PC-3 (cell line): ENCODE data around the gene GPATCH3. TPM values are rescaled to one million over a fixed set of nuclear protein-coding genes. Genes with fewer than 3 reads are reported as not detected.

Source experiments
- ATAC-seq: fragments of 200-7000 bp; cut with Tn5 transposase; 2 replicates; pipeline ENCODE4 v1.9.1; 2020; ENCODE audit warnings: mild to moderate bottlenecking, moderate library complexity
- BruUV-seq: library from RNA; stranded (reverse); fragments of 400-500 nt; replicated peaks from 2 replicates; lab custom pipeline; 2021; lab: Mats Ljungman, UMichigan
- CTCF ChIA-PET: fragments of 300-600 bp; sonication (Branson Sonifier 250); formaldehyde crosslinking; loops from one replicate; lab custom pipeline; 2022; ENCODE audit warnings: antibody characterized with exemption; lab: Charles Lee
- POLR2A ChIA-PET: fragments of 300-600 bp; sonication (Branson Sonifier 250); formaldehyde crosslinking; loops from one replicate; lab custom pipeline; 2022; ENCODE audit warnings: antibody characterized with exemption; ENCODE audit not compliant: unreplicated experiment; lab: Charles Lee
- DNase-seq: peaks from one replicate; pipeline ENCODE4 v3.0.0-alpha.2; 2015
- H2AFZ ChIP-seq: fragments of 300-600 bp; sonication (generic); 2 replicates; pipeline ENCODE4 v1.6.0; 2016; ENCODE audit warnings: antibody characterized with exemption, low read length
- H3F3A ChIP-seq: fragments of 300-600 bp; sonication (generic); one replicate; pipeline ENCODE4 v1.6.0; 2017; ENCODE audit warnings: antibody characterized with exemption, low read length, control low read depth, mild to moderate bottlenecking; ENCODE audit not compliant: unreplicated experiment
- H3K27ac ChIP-seq: fragments of 300-600 bp; sonication (generic); 2 replicates; pipeline ENCODE4 v1.5.1; 2016; ENCODE audit warnings: mild to moderate bottlenecking, low read length
- H3K27me3 ChIP-seq: fragments of 300-600 bp; sonication (generic); 2 replicates; pipeline ENCODE4 v1.6.1; 2016; ENCODE audit warnings: low read length, mixed read lengths
- H3K36me3 ChIP-seq: fragments of 300-600 bp; sonication (generic); 2 replicates; pipeline ENCODE4 v1.6.1; 2016; ENCODE audit warnings: low read depth, mixed run types, low read length, mixed read lengths
- H3K4me1 ChIP-seq: fragments of 300-600 bp; sonication (generic); 2 replicates; pipeline ENCODE4 v1.5.1; 2016; ENCODE audit warnings: low read length; ENCODE audit not compliant: insufficient read depth
- H3K4me2 ChIP-seq: fragments of 300-600 bp; sonication (generic); 2 replicates; pipeline ENCODE4 v1.6.0; 2016; ENCODE audit warnings: low read length
- H3K4me3 ChIP-seq: fragments of 300-600 bp; sonication (generic); 2 replicates; pipeline ENCODE4 v1.5.1; 2016; ENCODE audit warnings: mild to moderate bottlenecking, low read length, mixed read lengths
- H3K79me2 ChIP-seq: fragments of 300-600 bp; sonication (generic); 2 replicates; pipeline ENCODE4 v1.6.1; 2017; ENCODE audit warnings: low read length, mixed read lengths
- H3K9ac ChIP-seq: fragments of 300-600 bp; sonication (generic); 2 replicates; pipeline ENCODE4 v1.6.0; 2016; ENCODE audit warnings: mild to moderate bottlenecking, low read length
- H3K9me2 ChIP-seq: fragments of 300-600 bp; sonication (generic); replicated peaks from 2 replicates; pipeline ENCODE4 v1.6.1; 2016; ENCODE audit warnings: mixed run types, low read length, mixed read lengths
- H3K9me3 ChIP-seq: fragments of 300-600 bp; sonication (generic); 2 replicates; pipeline ENCODE4 v1.6.1; 2016; ENCODE audit warnings: low read length, mixed read lengths
- H4K20me1 ChIP-seq: fragments of 300-600 bp; sonication (generic); 2 replicates; pipeline ENCODE4 v1.6.1; 2016; ENCODE audit warnings: low read length, mixed read lengths
- CTCF ChIP-seq: fragments of 300-600 bp; sonication (generic); conservative IDR thresholded peaks from 2 replicates; pipeline ENCODE4 v1.5.1; 2017; ENCODE audit warnings: antibody characterized with exemption, low read depth, mild to moderate bottlenecking, low read length
- EZH2 ChIP-seq: fragments of 300-600 bp; sonication (generic); IDR thresholded peaks from one replicate; pipeline ENCODE4 v1.6.1; 2017; ENCODE audit warnings: antibody characterized with exemption, mild to moderate bottlenecking, low read length; ENCODE audit not compliant: unreplicated experiment
- EZH2phosphoT487 ChIP-seq: fragments of 300-600 bp; sonication (generic); IDR thresholded peaks from 2 replicates; pipeline ENCODE4 v1.6.1; 2018; ENCODE audit warnings: mild to moderate bottlenecking, antibody characterized with exemption, low read length, borderline replicate concordance
- intact Hi-C: fragments of 100-400 bp; cut with micrococcal nuclease; formaldehyde crosslinking; loops from 2 replicates; pipeline ENCODE4 v1.9.0; 2023
- total RNA-seq: library from RNA; depleted of rRNA; stranded (reverse); fragments of >200 nt; gene quantifications from 2 replicates; pipeline ENCODE4 v1.2.3, GENCODE V29; 2014

GPATCH3 gene
- total RNA-seq, 1 experiment from 2014 or later = 18.8 TPM

GRCh38 chr1:26864610-26865480 lies 35.4 kb downstream of the GPATCH3 start:
- peak overlapping the region; percentile 93 for H3K9ac ChIP-seq
- peak; percentile 64 for ATAC-seq
- POLR2A ChIA-PET = interaction anchor here (0.5 to 1.6 kb wide), 8 partner anchors 10 to 308 kb away, joined by 3 to 7 read pairs (median 4); no protein-coding TSS in a partner anchor
- TSS peak; percentile 54 for BruUV-seq
- H3K27me3 ChIP-seq = no peaks in the 10 kb centered on the region
- peak overlapping the region; percentile 90 for H3K4me3 ChIP-seq
- peaks cover 16% of the 10 kb centered on the region for H3F3A ChIP-seq
- H3K4me2 ChIP-seq = peak overlapping the region; percentile 85
- TF ChIP-seq CTCF (0 out of 2 replicates have a peak, but pooled peaks have one; percentile 20), EZH2phosphoT487 (peak; percentile 93), EZH2 (no peak)
- H3K4me1 ChIP-seq = peaks cover 43% of the 10 kb centered on the region
- peaks cover 7% of the 10 kb centered on the region; the same call in 1 of the 2 replicates for H4K20me1 ChIP-seq
- H3K79me2 ChIP-seq = peaks cover 20% of the 10 kb centered on the region
- peak; percentile 99 for DNase-seq
- peak overlapping the region; percentile 55 for H2AFZ ChIP-seq
- H3K9me2 ChIP-seq = no peaks in the 10 kb centered on the region
- intact Hi-C loops = loop anchor here (1.0 to 10.0 kb wide), 3 partner anchors 13 to 170 kb away; partner anchors contain the start of genes ARID1A and PIGV
- peak overlapping the region; percentile 95 for H3K27ac ChIP-seq
- CTCF ChIA-PET = interaction anchor here (0.6 to 1.2 kb wide), 5 partner anchors 15 to 588 kb away, joined by 3 to 9 read pairs (median 5); partner anchors contain the start of gene GPATCH3
- H3K36me3 ChIP-seq = no peaks in the 10 kb centered on the region
- no peaks in the 10 kb centered on the region for H3K9me3 ChIP-seq

- H2AFZ ChIP-seq = no peak overlapping the region
- POLR2A ChIA-PET = no interaction called here
- H3K4me2 ChIP-seq = peak overlapping the region; percentile 85
- peaks cover 20% of the 10 kb centered on the region for H3K79me2 ChIP-seq
- no peaks in the 10 kb centered on the region for H3K36me3 ChIP-seq
- peaks cover 7% of the 10 kb centered on the region; the same call in 1 of the 2 replicates for H4K20me1 ChIP-seq
- CTCF ChIA-PET = interaction anchor here (0.7 kb wide), 1 partner anchor 64 kb away, joined by 4 read pairs; no protein-coding TSS in a partner anchor
- H3K9me3 ChIP-seq = no peaks in the 10 kb centered on the region
- H3K27ac ChIP-seq = peak overlapping the region; percentile 95
- no peaks in the 10 kb centered on the region for H3K27me3 ChIP-seq
- H3K9ac ChIP-seq = peak overlapping the region; percentile 93
- intact Hi-C loops = loop anchor here (1.0 to 10.0 kb wide), 3 partner anchors 14 to 169 kb away; partner anchors contain the start of genes ARID1A and PIGV
- no peaks in the 10 kb centered on the region for H3K9me2 ChIP-seq
- DNase-seq (no peak), ATAC-seq (no peak)
- peak overlapping the region; percentile 90 for H3K4me3 ChIP-seq
- peaks cover 51% of the 10 kb centered on the region for H3K4me1 ChIP-seq
- H3F3A ChIP-seq = peaks cover 16% of the 10 kb centered on the region
- BruUV-seq = no TSS peak
- TF ChIP-seq CTCF (no peak), EZH2phosphoT487 (no peak), EZH2 (no peak)
Observed at GRCh38 chr1:26863685-26864077, 36.6 kb downstream of the GPATCH3 start.
